Adrenal gland (tissue), 5 donors: ENCODE data around the gene GKN1.

Experiments
- POLR2A ChIP-seq, 2 donors: fragments of 450-650 bp; IDR thresholded peaks; one replicate each; pipeline ENCODE4 v1.6.1; 2017; ENCODE audit warnings: antibody characterized with exemption in 2 of 2, mild to moderate bottlenecking in 2 of 2, moderate library complexity in 1 of 2
- TF ChIP-seq, protein P1 (sequence below), 6 experiments: fragments of 450-650 bp in 4 of 6; fragments of 200-600 bp in 2 of 6; sonication (generic) in 1 of 6; IDR thresholded peaks; 1 replicate in 5 of 6; 2 replicates in 1 of 6; pipeline versions ENCODE4 v1.5.1 to v1.8.0; 2016 to 2021; ENCODE audit warnings: antibody characterized with exemption in 6 of 6, mild to moderate bottlenecking in 2 of 6, moderate library complexity in 1 of 6
- donor health status: DM: no; HTN: no; CAD: no.

DNA sequence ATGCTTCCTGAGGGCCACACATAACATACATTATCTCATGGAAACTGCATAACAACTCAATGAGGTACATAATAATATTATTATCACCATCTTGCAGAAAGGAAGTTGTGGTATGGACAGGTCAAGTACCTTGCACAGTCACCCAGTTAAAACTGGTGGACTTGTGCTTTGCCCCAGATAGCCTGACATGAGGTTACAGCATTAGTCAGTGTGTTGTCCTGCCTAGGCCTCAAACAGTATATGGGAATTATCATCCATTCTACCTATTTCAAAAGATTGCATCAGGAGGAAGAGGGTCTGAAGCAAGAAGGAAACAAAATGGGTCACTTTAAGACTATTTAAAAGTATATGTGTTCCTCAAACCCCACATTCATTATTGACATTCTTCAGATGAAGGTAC is 33.2 kb downstream of the GKN1 start:
- TF ChIP-seq, protein P1, sequence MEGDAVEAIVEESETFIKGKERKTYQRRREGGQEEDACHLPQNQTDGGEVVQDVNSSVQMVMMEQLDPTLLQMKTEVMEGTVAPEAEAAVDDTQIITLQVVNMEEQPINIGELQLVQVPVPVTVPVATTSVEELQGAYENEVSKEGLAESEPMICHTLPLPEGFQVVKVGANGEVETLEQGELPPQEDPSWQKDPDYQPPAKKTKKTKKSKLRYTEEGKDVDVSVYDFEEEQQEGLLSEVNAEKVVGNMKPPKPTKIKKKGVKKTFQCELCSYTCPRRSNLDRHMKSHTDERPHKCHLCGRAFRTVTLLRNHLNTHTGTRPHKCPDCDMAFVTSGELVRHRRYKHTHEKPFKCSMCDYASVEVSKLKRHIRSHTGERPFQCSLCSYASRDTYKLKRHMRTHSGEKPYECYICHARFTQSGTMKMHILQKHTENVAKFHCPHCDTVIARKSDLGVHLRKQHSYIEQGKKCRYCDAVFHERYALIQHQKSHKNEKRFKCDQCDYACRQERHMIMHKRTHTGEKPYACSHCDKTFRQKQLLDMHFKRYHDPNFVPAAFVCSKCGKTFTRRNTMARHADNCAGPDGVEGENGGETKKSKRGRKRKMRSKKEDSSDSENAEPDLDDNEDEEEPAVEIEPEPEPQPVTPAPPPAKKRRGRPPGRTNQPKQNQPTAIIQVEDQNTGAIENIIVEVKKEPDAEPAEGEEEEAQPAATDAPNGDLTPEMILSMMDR (IDR thresholded peaks at IDR 0.05) = no peak
- TF ChIP-seq POLR2A (IDR thresholded peaks at IDR 0.05) = no peak
